CD4-positive, alpha-beta T cell treated with Interleukin-1 beta for 1 hour (primary cell): ENCODE results near the gene AASDHPPT.
"Not testable (repeated sequence)": the region's sequence is repeated elsewhere in the genome, so short reads cannot be mapped to it uniquely, and the experiment has no call there.

Experiments
- DNase-seq, 2 donors: peaks; one replicate each; pipeline ENCODE4 v3.0.0-alpha.2; 2020 to 2022

Gene AASDHPPT, protein sequence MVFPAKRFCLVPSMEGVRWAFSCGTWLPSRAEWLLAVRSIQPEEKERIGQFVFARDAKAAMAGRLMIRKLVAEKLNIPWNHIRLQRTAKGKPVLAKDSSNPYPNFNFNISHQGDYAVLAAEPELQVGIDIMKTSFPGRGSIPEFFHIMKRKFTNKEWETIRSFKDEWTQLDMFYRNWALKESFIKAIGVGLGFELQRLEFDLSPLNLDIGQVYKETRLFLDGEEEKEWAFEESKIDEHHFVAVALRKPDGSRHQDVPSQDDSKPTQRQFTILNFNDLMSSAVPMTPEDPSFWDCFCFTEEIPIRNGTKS

DNA sequence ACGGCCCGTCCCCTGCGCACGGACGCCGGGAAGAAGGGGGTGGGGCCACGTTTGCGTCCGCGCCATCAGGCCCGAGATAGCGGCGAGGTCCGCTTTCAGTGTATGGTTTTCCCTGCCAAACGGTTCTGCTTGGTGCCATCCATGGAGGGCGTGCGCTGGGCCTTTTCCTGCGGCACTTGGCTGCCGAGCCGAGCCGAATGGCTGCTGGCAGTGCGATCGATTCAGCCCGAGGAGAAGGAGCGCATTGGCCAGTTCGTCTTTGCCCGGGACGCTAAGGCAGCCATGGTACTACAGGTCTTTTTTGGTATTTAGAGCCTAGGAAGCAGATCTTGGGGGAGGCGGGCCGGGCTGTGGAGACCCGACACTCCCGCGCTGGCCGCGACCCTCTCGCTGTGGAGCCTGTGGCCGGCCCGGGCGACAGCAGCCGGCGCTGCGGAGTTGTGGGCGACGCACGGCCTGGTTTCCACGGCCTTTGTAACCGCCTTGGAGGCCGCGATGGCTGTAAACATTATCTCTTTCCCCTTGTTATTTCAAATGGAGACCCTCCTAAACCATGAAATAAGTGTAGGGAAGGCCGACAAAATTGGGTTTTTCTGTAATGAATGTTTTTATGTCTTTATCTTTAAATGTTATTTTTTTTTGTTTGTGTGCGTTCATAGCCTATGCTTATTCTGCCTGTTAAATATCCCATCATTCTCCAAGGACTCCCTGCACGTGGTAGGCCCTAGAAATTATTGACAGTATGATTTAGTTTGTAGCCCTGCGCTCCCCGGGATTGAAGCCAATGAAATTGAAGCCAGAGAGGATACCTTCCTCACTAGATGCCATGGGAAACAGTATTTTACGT, at the start of gene AASDHPPT:
Gene AASDHPPT (plus strand): TSS at position 54 of the 847 bp plus-strand sequence. CDS start 49 bp downstream, at position 103.
- DNase-seq: no peak

DNA sequence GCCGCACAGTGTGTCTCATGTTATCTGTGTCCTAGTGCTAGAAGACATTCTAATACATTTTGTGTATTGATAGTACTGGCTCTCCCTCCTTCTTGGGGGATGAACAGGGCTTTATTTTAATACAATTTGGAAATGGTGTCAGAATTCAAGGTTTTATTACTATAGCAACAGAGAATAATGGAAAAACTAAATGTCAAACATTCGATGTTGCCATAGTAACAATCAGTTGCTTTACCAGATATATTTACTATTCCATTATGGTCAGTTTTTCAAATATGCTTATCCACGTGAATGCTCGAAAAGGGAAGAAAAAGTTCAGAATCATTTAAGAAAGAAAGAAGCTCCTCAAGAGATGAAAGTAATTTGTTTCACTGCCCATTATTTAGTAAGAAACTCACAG, 46.9 kb upstream of the AASDHPPT start:
- DNase-seq: no peak

DNA sequence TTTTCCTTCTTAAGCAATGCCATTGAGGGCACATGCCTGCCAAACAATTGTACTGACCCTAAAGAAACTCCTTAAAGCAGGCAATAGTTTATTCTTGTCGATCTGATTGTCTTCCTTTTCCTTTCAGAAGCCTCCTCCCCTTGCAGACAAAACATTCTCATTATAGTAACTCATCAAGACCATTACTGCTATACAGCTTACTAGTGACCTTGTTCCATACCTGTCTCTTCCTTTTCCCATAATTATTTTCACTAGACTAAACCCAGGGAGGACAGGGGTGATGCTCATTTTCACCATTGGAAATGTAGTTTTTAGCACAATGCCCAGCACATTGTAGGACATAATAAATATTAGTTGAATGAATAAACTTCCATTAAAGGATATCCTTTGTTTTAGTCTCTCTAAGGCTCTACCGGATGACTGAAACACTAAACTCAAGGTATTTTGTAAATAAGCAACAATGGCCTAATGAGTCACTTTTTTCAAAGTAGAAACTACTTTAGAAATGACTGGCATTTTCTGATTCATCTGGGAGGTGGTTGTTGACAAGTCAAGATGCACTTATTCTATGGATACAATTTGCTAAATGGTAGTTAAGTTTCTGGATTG, 46.2 kb upstream of the AASDHPPT start:
- no peak for DNase-seq

DNA sequence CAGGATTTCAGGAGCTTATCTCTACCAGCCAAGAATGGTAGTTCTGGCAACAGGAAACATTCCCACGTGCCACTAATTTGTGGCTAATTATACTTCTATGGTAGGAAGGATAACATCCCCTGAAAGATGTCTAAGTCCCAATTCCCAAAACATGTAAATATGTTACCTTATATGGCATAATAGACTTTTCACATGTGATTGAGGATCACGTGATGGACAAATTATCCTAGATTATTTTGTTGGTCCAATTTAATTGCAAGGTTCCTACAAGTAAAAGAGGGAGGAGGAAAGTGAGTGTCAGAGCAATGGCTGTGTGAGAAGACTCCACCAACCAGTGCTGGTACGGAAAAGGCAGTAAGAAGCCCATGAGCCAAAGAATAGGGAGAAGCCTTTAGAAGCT, 45.5 kb upstream of the AASDHPPT start:
- DNase-seq: no peak

DNA sequence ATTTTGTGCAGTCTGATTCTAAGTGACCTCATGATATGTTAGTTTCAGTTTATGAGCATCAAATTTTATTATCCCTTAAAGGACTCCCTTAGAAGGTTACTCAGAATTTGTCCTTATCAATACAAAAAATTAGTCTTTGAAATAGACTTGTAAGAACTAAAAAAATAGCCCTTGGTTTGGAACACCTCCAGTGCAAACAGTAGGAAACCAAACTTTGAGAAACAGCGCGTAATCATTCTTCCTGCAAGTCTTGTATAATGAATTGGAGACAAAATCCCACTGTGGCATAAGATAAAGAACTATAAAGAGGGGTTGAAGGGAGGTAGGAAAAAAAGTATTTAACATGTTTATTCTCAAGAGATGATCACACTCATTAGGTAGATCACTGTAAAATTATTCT, 44.6 kb upstream of the AASDHPPT start:
- DNase-seq: no peak

DNA sequence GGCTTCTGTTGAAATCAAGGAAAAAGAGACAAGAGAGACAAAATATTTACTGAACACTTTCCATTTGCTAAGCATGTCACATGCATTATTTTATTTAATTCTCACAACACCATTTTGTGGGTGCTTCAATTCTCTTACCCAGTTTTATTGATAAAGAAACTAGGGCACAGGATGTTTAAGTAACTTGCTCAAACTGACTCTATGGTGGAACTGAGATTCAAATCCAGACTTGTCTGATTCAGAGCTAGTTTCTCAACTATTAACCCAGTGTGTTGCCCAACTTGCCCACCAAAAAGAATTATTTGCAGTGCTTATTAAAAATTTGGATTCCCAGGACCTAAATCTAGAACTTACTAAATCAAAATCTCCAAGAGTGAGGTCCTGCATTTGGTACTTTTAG, 33.9 kb upstream of the AASDHPPT start:
- DNase-seq: no peak

DNA sequence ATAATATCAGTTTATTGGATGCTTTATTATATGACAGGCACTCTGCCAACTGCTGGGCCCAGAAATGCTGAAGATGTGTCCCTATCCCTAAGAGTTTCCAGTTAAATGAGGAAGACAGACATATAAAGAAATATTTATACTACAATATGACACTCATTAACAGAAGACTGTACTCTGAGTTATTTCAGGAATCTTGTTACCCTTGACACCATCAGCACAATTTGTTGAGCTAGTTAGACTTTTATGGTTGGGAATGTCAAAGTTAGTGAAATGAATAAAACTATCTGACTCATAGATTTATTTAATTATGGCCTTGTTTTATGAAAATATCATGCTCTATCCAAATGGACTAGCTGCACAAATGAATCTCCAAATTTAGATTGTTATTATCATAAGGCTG, 29.8 kb upstream of the AASDHPPT start:
- DNase-seq: no peak

DNA sequence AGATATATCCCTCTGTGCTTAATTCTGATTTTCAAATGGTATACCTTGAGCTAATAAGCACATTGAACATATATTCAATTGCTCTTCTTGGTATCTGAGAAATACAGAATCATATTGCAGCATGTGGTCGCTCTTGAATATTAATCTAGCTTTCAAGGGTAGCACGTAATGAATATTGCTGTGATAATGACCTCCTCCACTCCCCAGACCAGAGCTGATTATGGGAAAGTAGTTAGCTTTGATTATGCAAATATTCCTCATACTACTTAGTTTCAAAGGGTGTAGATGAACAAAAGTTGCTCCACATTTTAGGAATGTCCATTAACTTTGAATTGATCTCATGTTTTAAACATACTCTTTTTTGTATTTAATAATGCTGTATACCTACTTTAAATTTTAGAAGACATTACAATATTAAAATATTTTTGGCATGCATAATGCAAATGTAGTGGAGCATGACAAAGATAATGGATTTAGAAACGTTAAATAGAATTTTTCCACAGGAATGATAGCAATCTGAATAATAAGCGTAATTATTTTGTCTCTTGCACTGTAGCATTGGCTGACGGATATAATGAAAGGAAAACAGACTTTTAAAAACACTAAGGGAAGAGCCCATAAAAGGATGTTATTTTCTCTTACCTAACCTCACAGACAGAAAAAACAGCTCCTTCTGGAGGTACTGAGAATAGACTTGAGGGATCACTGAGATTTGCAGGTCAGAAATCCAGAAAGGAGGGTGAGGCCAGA, 27.6 kb upstream of the AASDHPPT start:
- no peak for DNase-seq

DNA sequence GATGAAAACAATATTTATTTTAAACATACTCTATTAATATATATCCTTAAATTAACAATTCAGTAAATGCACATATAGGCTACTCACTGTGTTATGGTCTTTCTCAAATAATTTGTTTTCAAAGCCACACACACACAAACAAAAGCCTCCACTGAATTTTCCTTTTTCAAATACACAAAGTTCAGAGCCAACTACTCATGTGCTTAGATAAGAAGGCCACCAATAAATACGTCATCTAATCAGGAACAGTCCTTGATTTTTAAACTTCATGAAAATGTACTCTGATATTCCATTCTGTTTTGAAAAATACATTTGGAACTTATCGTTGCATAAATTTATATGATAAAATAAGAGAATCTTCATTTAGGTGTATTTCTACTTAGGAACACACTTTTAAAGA, 26.4 kb upstream of the AASDHPPT start:
- no peak for DNase-seq

DNA sequence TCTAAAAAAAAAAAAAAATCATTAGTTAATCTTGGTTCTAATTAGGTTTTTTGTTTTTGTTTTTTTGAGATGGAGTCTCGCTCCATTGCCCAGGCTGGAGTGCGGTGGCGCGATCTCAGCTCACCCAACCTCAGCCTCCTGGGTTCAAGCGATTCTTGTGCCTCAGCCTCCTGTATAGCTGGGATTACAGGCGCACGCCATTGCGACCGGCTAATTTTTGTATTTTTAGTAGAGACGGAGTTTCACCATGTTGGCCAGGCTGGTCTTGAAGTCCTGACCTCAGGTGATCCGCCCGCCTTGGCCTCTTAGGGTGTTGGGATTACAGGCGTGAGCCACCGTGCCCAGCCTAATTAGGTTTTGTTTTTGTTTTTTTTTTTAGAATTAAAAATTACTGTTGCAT, 19.1 kb upstream of the AASDHPPT start:
- DNase-seq: not testable (repeated sequence)

DNA sequence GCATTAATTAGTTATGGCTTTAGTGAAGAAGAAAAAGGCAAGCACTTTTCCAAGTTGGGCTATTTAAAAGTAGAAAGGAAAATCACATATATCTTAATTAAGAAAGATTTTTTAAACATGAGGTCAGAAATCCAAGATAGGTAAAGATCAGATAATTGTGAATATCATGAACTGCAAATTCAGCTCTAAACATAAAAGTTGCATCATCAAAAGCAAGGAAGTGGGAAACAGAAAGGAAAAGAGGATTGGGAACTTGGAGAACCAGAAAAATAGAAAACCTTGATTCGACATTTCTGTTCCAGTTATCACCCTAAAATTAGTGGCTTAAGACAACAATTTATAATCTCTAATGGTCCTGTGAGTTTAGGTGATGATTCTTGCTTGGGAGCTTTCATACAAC, 17.8 kb upstream of the AASDHPPT start:
- DNase-seq: no peak

DNA sequence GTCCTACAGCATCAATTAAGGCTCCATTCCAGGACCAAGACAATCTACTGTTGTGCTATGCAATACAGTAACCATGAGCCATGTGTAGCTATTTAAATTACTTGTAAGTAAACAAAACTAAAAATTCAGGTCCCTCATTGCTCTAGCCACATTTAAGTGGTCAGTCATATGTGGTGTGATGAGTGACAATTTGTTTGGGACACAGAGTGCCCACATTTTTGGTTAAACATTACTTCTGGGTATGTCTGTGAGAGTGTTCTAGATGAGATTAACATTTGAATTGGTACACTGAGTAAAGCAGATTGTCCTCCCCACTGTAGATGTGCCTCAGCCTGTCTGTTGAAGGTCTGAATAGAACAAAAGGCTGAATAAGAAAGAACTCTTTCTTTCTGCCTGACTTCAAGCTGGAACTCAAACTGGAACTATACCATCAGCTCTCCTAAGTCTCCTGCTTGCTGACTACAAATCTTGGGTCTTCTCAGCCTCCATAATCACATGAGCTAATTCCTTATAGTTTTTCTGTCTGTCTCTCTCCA, 16.1 kb upstream of the AASDHPPT start:
- no peak for DNase-seq

DNA sequence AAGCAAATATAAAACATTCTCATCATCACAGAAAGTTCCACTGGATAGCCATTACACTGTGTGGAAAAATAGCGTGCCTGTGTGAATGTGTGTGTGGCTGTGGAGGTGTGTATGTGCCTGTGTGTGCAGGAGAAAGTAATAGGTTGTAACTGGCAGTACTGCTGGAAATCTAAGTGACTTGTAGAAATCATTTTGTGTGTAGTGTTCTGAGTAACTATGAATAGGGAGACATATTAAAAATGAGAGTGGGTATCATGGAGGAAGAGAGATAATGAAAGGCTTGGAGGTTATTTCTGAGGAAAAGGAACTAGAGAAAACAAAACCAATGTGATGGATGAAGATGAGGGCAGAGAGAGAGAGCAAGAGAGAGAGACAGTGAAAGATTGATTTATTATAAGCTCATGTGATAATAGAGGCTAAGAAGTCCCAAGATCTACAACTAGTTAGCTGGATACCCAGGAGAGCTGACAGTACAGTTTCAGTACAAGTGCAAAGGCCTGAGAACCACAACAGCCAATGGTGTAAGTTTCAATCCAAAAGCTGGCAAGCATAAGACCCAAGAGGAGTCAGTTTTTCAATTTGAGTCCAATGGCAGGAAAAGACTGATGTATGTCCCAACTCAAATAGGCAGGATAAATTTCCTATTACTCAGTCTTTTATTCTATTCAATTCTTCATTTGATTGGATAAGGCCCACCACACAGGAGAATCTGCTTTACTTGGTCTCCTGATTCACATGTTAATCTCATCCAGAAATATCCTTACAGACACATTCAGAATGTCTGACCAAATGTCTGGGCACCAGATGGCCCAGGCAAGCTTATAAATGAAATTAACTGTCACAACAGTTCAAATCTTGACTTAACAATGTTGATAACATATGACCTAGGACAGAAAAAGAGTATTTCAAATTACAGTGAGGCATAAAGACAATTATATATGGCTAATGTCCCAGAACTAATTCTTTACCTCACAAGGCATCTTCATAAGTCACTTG, 15.2 kb upstream of the AASDHPPT start:
- no peak for DNase-seq

DNA sequence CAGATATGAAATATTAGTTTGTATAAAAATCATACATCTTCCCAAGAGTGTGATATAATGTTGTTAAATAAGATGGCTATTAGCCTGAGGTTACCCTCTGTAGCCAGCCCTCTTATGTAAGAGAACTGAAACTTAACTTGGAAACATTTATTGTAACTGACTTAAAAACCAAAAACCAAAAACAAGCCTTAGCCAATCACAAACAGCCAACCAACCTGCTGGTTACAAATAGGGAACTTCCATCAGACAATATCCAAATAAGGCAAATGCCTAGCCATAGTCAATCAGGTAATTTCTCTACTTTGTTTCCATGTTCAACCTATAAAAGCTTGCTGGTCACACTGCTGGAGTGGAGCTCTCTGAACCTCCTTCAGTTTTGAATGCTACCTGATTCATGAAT, 14.5 kb upstream of the AASDHPPT start:
- no peak for DNase-seq

DNA sequence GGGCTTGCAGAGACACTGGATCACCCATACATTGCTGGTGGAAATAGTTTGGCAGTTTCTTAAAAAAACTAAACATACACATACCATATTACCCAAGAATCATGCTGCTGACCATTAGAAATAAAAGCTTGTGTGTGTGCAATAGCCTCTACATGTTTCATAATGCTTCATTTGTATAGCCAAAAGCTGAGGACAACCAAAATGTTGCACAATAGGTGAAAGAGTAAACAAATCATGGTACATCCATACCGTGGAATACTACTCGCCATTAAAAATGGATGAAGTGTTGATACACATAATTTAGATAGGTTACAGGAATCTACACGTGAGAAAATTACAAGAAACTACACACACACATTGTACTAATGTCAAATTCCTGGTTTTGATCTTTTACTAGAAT, 6.9 kb upstream of the AASDHPPT start:
- DNase-seq: no peak

DNA sequence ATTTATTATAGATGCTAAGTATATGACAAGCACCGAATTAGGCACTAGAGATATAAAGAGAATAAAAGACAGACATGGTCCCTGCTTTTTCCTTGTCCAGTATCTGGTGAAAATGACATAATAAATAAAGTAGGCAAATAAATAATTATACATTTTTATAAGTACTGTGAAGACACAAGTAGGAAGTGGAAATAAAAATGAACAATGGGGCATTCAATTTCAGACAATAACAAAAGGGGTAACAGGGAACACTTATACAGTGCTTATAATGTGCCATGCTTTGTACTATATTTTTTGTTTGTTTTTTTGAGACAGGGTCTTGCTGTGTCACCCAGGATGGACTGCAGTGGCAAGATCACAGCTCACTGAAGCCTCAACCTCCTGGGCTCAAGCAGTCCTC, 4.7 kb upstream of the AASDHPPT start:
- DNase-seq: no peak

DNA sequence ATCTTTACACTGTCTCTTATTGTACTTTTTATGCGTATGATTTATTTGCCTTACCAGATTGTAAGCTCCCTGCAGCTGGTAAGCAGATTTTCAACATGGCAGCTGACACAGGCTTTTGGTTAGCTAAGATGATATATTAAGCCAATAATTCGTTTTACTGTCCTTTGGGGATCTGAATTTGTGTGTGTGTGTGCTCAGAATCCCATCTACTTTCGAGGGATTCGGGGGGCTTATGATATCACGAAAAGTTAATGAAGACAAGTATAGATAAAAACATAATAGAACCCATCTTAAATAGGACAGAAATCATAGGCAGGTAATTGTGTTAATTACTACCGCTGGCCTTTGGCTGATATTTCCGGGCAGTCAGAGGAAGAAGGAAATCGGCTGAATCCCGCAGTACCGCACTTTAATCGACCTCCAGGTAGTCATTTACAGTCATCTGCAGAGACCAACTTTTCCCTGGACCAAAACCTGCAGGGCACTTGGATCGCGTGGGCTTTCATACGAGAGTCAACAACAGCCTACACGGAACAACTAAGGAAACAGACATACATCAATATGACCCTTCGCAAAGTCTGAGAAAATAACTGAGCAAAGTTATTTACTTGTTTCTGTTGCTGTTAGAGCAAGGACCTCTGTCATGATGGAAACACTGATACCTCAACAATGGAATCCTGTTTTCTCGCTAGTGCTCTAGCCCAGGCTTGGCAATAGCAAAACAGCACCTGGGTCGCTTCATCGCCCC, 1.1 kb upstream of the AASDHPPT start:
- DNase-seq: no peak

DNA sequence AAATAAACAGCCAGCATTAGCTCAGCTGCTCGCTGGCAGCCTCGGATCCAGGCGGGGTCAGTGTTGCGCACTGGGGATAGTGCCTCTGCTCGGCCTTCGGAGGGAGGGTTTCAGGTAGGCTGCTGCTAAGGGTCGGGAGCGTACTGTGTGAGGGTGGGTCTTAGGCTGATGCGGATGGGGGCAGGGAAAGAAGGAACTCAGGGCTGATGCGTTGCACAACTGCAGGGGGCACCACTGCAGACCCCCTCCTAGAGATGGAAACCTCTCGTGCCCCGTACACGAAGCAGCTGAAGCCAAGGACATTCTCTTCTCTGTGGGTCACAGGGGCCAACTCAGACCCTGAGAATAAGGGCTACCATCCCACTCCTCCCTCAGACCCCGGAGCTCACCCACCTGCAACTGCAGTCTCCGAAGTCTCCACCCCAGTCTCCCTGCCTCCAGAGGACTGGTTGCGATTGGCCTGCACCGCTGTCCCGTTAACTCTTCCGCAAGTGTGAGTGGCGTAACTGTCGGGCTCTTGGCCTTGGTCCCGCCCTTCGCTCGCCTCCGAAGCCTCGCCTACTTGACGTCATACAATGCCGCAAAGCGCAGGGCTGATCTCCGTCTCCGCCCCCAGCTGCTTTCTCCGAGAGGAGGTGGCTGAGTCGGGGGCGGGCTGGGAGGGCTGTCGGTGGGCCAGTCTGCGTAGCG, 398 bp upstream of the AASDHPPT start, which contains the start of gene KBTBD3:
Gene KBTBD3 (minus strand): TSS at position 429 of the 690 bp plus-strand sequence. CDS start 18,250 bp downstream, outside the sequence.
- peak; percentile 98 for DNase-seq

DNA sequence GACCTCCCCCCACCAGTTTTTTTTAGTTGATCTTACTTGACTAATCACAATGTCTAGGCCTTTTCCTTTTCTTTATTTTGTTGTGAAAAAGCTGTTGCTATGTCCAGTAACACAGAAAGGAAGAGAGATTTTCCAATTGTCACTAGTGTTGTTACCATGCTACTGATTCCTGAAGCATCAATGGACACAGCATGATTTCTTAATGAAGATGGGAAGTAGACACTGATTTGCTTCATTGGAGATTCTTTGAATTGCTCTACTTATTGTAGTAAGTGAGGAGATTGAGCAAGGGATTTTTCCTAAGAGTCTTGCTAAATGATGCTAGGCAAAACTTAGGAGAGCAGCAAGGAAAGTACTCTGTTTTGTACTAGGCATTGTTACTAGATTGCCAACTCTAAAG, 4.6 kb downstream of the AASDHPPT start:
- DNase-seq: no peak

DNA sequence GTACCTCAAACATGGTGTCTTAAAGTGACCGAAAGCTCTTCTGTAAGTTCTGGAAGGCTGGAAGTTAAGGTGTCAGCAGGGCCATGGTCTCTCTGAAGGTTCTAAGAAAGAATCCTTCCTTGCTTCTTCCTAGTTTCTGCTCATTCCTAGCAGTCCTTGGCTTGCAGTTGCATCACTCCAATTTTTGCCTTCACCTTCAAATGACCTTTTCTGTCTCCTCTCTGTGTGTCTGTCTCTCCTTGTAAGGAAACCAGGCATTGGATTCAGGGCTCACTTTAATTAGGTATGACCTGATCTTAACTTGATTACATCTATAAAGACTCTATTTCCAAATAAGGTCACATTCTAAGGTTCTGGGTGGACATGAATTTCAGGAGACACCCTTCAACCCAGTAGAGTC, 8.7 kb downstream of the AASDHPPT start:
- no peak for DNase-seq
